HEK293 (cell line): ENCODE measurements around the gene MBD1.

Experiments used
- GLIS2 ChIP-seq: fragments of 450-650 bp; formaldehyde crosslinking; IDR thresholded peaks from 2 replicates; pipeline ENCODE4 v1.5.1; 2016; ENCODE audit warnings: missing biosample characterization, missing genetic modification characterization
- KLF9 ChIP-seq: fragments of 450-650 bp; formaldehyde crosslinking; IDR thresholded peaks from 2 replicates; pipeline ENCODE4 v1.5.1; 2016; ENCODE audit warnings: missing biosample characterization, missing genetic modification characterization, low read depth
- OVOL3 ChIP-seq: fragments of 450-650 bp; formaldehyde crosslinking; IDR thresholded peaks from 2 replicates; pipeline ENCODE4 v1.5.1; 2016; ENCODE audit warnings: missing biosample characterization, missing genetic modification characterization
- RBAK ChIP-seq: fragments of 450-650 bp; formaldehyde crosslinking; IDR thresholded peaks from 2 replicates; pipeline ENCODE4 v1.5.1; 2016; ENCODE audit warnings: missing biosample characterization, missing genetic modification characterization
- SCRT1 ChIP-seq: fragments of 450-650 bp; formaldehyde crosslinking; IDR thresholded peaks from 2 replicates; pipeline ENCODE4 v1.5.1; 2016; ENCODE audit warnings: missing biosample characterization, missing genetic modification characterization, borderline replicate concordance
- SCRT2 ChIP-seq: fragments of 450-650 bp; formaldehyde crosslinking; IDR thresholded peaks from 2 replicates; pipeline ENCODE4 v1.5.1; 2016; ENCODE audit warnings: missing biosample characterization, missing genetic modification characterization
- YY1 ChIP-seq: fragments of 450-650 bp; formaldehyde crosslinking; IDR thresholded peaks from 2 replicates; pipeline ENCODE4 v1.5.1; 2018; ENCODE audit warnings: missing biosample characterization, missing genetic modification characterization
- ZBTB21 ChIP-seq: fragments of 450-650 bp; formaldehyde crosslinking; IDR thresholded peaks from 2 replicates; pipeline ENCODE4 v1.5.1; 2017; ENCODE audit warnings: missing biosample characterization, missing genetic modification characterization
- ZBTB48 ChIP-seq: fragments of 450-650 bp; formaldehyde crosslinking; IDR thresholded peaks from 2 replicates; pipeline ENCODE4 v1.5.1; 2016; ENCODE audit warnings: missing biosample characterization, missing genetic modification characterization
- ZBTB7A ChIP-seq: fragments of 450-650 bp; formaldehyde crosslinking; IDR thresholded peaks from 2 replicates; pipeline ENCODE4 v1.5.1; 2016; ENCODE audit warnings: low read depth, missing biosample characterization, missing genetic modification characterization
- ZBTB8A ChIP-seq: fragments of 450-650 bp; formaldehyde crosslinking; IDR thresholded peaks from 2 replicates; pipeline ENCODE4 v1.5.1; 2016; ENCODE audit warnings: missing biosample characterization, missing genetic modification characterization
- ZFP41 ChIP-seq: fragments of 450-650 bp; formaldehyde crosslinking; IDR thresholded peaks from 2 replicates; pipeline ENCODE4 v1.5.1; 2016; ENCODE audit warnings: missing biosample characterization, missing genetic modification characterization, borderline replicate concordance
- ZNF132 ChIP-seq: fragments of 450-650 bp; formaldehyde crosslinking; IDR thresholded peaks from 2 replicates; pipeline ENCODE4 v1.5.1; 2017; ENCODE audit warnings: missing biosample characterization, missing genetic modification characterization, borderline replicate concordance
- ZNF133 ChIP-seq: fragments of 450-650 bp; formaldehyde crosslinking; IDR thresholded peaks from 2 replicates; pipeline ENCODE4 v1.5.1; 2016; ENCODE audit warnings: missing biosample characterization, missing genetic modification characterization
- ZNF175 ChIP-seq: fragments of 450-650 bp; formaldehyde crosslinking; IDR thresholded peaks from 2 replicates; pipeline ENCODE4 v1.5.1; 2016; ENCODE audit warnings: missing biosample characterization, missing genetic modification characterization
- ZNF239 ChIP-seq: fragments of 450-650 bp; formaldehyde crosslinking; IDR thresholded peaks from 2 replicates; pipeline ENCODE4 v1.5.1; 2016; ENCODE audit warnings: missing biosample characterization, missing genetic modification characterization
- ZNF292 ChIP-seq: fragments of 450-650 bp; formaldehyde crosslinking; IDR thresholded peaks from 2 replicates; pipeline ENCODE4 v1.5.1; 2016; ENCODE audit warnings: low read depth, missing biosample characterization, missing genetic modification characterization, borderline replicate concordance
- ZNF341 ChIP-seq: fragments of 450-650 bp; formaldehyde crosslinking; IDR thresholded peaks from 2 replicates; pipeline ENCODE4; 2016; ENCODE audit warnings: low read depth, missing biosample characterization, missing genetic modification characterization
- ZNF366 ChIP-seq: fragments of 450-650 bp; formaldehyde crosslinking; conservative IDR thresholded peaks from 2 replicates; pipeline ENCODE4 v1.5.1; 2016; ENCODE audit warnings: missing biosample characterization, missing genetic modification characterization
- ZNF426 ChIP-seq: fragments of 450-650 bp; formaldehyde crosslinking; IDR thresholded peaks from 2 replicates; pipeline ENCODE4 v1.5.1; 2017; ENCODE audit warnings: missing biosample characterization, missing genetic modification characterization, mild to moderate bottlenecking, inconsistent platforms, moderate library complexity
- ZNF514 ChIP-seq: fragments of 450-650 bp; formaldehyde crosslinking; IDR thresholded peaks from 2 replicates; pipeline ENCODE4 v1.5.1; 2016; ENCODE audit warnings: missing biosample characterization, missing genetic modification characterization
- ZNF558 ChIP-seq: fragments of 450-650 bp; formaldehyde crosslinking; IDR thresholded peaks from 2 replicates; pipeline ENCODE4 v1.5.1; 2016; ENCODE audit warnings: missing biosample characterization, missing genetic modification characterization
- ZNF677 ChIP-seq: fragments of 450-650 bp; IDR thresholded peaks from 2 replicates; pipeline ENCODE4 v1.5.0; 2018; ENCODE audit warnings: missing biosample characterization, mild to moderate bottlenecking, missing genetic modification characterization, moderate library complexity
- ZNF707 ChIP-seq: fragments of 450-650 bp; formaldehyde crosslinking; IDR thresholded peaks from 2 replicates; pipeline ENCODE4 v1.5.1; 2016; ENCODE audit warnings: missing biosample characterization, missing genetic modification characterization
- ZNF777 ChIP-seq: fragments of 450-650 bp; formaldehyde crosslinking; IDR thresholded peaks from 2 replicates; pipeline ENCODE4 v1.5.1; 2017; ENCODE audit warnings: missing biosample characterization, missing genetic modification characterization, borderline replicate concordance
- ZNF785 ChIP-seq: fragments of 450-650 bp; formaldehyde crosslinking; IDR thresholded peaks from 2 replicates; pipeline ENCODE4 v1.5.1; 2016; ENCODE audit warnings: missing biosample characterization, missing genetic modification characterization
- ZNF791 ChIP-seq: fragments of 450-650 bp; formaldehyde crosslinking; IDR thresholded peaks from 2 replicates; pipeline ENCODE4 v1.5.1; 2016; ENCODE audit warnings: missing biosample characterization, missing genetic modification characterization
- ZNF843 ChIP-seq: fragments of 450-650 bp; formaldehyde crosslinking; IDR thresholded peaks from 2 replicates; pipeline ENCODE4 v1.5.1; 2016; ENCODE audit warnings: missing biosample characterization, missing genetic modification characterization
- TF ChIP-seq, protein P1 (sequence below): fragments of 450-650 bp; formaldehyde crosslinking; IDR thresholded peaks from 2 replicates; pipeline ENCODE4 v1.5.1; 2016; ENCODE audit warnings: missing biosample characterization, missing genetic modification characterization
- TF ChIP-seq, protein P2 (sequence below): fragments of 450-650 bp; formaldehyde crosslinking; IDR thresholded peaks from 2 replicates; pipeline ENCODE4 v1.5.1; 2016; ENCODE audit warnings: missing biosample characterization, missing genetic modification characterization
- TF ChIP-seq, protein P3 (sequence below): fragments of 450-650 bp; formaldehyde crosslinking; IDR thresholded peaks from 2 replicates; pipeline ENCODE4 v1.5.1; 2016; ENCODE audit warnings: missing biosample characterization, missing genetic modification characterization
- TF ChIP-seq, protein P4 (sequence below): fragments of 450-650 bp; formaldehyde crosslinking; IDR thresholded peaks from 2 replicates; pipeline ENCODE4 v1.5.1; 2017; ENCODE audit warnings: missing biosample characterization, missing genetic modification characterization
- TF ChIP-seq, protein P5 (sequence below): fragments of 450-650 bp; formaldehyde crosslinking; IDR thresholded peaks from 2 replicates; pipeline ENCODE4 v1.5.1; 2016; ENCODE audit warnings: missing biosample characterization, missing genetic modification characterization

Gene MBD1

DNA sequence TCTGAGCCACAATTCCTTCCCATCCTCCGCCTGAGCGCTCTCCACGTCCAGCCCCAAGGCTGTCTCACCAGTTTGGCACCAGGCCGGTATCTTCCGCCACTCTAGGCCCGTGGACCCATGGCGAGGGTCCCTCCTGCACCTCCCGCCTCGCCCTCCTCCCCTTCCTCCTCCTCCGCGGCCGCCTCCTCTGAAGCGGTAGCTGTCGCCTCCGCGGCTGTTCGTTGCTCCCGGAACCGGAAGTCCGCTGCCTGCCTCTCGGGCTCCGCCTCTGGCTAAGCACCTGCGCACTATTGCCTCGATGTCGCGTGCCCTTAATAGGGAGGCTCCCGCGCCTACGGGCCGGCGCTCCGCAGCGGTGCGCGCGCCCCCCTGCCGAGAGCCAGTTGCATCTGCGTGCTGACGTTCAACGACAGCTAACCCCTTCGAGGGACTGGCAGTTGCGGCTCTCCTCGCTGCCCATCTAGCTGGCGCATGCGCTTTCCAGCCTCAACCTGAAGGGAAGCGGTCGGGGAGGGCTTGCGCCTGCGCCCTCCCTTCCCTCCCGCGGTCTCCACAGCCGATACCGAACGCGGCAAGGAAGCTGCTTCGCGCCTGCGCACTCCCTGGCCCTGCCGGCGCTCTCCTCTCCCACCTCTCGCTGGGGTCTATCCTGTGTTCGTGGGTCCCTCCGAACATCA is at the start of gene MBD1 (continued):
- TF ChIP-seq, protein P1, sequence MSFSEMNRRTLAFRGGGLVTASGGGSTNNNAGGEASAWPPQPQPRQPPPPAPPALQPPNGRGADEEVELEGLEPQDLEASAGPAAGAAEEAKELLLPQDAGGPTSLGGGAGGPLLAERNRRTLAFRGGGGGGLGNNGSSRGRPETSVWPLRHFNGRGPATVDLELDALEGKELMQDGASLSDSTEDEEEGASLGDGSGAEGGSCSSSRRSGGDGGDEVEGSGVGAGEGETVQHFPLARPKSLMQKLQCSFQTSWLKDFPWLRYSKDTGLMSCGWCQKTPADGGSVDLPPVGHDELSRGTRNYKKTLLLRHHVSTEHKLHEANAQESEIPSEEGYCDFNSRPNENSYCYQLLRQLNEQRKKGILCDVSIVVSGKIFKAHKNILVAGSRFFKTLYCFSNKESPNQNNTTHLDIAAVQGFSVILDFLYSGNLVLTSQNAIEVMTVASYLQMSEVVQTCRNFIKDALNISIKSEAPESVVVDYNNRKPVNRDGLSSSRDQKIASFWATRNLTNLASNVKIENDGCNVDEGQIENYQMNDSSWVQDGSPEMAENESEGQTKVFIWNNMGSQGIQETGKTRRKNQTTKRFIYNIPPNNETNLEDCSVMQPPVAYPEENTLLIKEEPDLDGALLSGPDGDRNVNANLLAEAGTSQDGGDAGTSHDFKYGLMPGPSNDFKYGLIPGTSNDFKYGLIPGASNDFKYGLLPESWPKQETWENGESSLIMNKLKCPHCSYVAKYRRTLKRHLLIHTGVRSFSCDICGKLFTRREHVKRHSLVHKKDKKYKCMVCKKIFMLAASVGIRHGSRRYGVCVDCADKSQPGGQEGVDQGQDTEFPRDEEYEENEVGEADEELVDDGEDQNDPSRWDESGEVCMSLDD (tag by site-specific recombination): peak; percentile 88; the same call in 1 of the 2 replicates
- peak; percentile 21; the same call in 1 of the 2 replicates for TF ChIP-seq ZNF777 (tag by site-specific recombination)
- TF ChIP-seq ZNF132 (tag by site-specific recombination): no peak
- TF ChIP-seq, protein P2, sequence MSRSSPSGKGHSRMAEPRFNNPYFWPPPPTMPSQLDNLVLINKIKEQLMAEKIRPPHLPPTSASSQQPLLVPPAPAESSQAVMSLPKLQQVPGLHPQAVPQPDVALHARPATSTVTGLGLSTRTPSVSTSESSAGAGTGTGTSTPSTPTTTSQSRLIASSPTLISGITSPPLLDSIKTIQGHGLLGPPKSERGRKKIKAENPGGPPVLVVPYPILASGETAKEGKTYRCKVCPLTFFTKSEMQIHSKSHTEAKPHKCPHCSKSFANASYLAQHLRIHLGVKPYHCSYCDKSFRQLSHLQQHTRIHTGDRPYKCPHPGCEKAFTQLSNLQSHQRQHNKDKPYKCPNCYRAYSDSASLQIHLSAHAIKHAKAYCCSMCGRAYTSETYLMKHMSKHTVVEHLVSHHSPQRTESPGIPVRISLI (tag by site-specific recombination): no peak
- peak; percentile 95 for TF ChIP-seq GLIS2
- TF ChIP-seq ZNF239 (tag by site-specific recombination): peak; percentile 27; the same call in 1 of the 2 replicates
- TF ChIP-seq ZNF843 (tag by site-specific recombination): peak; percentile 58
- no peak for TF ChIP-seq ZNF426 (tag by site-specific recombination)
- TF ChIP-seq ZFP41 (tag by site-specific recombination): no peak
- TF ChIP-seq ZNF133: no peak; the same call in 1 of the 2 replicates
- TF ChIP-seq ZNF785 (tag by site-specific recombination): peak; percentile 64; the same call in 1 of the 2 replicates
- TF ChIP-seq ZNF292 (tag by site-specific recombination): no peak
- no peak for TF ChIP-seq RBAK
- TF ChIP-seq ZNF707 (tag by site-specific recombination): no peak
- TF ChIP-seq, protein P3, sequence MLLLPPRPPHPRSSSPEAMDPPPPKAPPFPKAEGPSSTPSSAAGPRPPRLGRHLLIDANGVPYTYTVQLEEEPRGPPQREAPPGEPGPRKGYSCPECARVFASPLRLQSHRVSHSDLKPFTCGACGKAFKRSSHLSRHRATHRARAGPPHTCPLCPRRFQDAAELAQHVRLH (tag by site-specific recombination): peak; percentile 87
- no peak for TF ChIP-seq ZNF514
- TF ChIP-seq, protein P4, sequence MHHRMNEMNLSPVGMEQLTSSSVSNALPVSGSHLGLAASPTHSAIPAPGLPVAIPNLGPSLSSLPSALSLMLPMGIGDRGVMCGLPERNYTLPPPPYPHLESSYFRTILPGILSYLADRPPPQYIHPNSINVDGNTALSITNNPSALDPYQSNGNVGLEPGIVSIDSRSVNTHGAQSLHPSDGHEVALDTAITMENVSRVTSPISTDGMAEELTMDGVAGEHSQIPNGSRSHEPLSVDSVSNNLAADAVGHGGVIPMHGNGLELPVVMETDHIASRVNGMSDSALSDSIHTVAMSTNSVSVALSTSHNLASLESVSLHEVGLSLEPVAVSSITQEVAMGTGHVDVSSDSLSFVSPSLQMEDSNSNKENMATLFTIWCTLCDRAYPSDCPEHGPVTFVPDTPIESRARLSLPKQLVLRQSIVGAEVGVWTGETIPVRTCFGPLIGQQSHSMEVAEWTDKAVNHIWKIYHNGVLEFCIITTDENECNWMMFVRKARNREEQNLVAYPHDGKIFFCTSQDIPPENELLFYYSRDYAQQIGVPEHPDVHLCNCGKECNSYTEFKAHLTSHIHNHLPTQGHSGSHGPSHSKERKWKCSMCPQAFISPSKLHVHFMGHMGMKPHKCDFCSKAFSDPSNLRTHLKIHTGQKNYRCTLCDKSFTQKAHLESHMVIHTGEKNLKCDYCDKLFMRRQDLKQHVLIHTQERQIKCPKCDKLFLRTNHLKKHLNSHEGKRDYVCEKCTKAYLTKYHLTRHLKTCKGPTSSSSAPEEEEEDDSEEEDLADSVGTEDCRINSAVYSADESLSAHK (tag by site-specific recombination): no peak
- no peak for TF ChIP-seq ZNF558
- TF ChIP-seq ZNF341: peak; percentile 96
- TF ChIP-seq ZNF366 (tag by site-specific recombination): peak; percentile 66; the same call in 1 of the 2 replicates
- TF ChIP-seq OVOL3: peak; percentile 73; the same call in 1 of the 2 replicates
- TF ChIP-seq ZBTB21: peak; percentile 17; the same call in 1 of the 2 replicates
- peak; percentile 72; the same call in 1 of the 2 replicates for TF ChIP-seq ZBTB7A (tag by site-specific recombination)
- no peak for TF ChIP-seq ZBTB48 (tag by site-specific recombination)
- peak; percentile 93 for TF ChIP-seq ZBTB8A (tag by site-specific recombination)
- TF ChIP-seq KLF9: peak; percentile 57; the same call in 1 of the 2 replicates
- no peak for TF ChIP-seq ZNF791 (tag by site-specific recombination)
- no peak for TF ChIP-seq ZNF677 (tag by site-specific recombination)
- TF ChIP-seq ZNF175 (tag by site-specific recombination): no peak
- no peak for TF ChIP-seq SCRT1 (tag by site-specific recombination)
- TF ChIP-seq SCRT2 (tag by site-specific recombination): peak; percentile 82
- no peak; the same call in 1 of the 2 replicates for TF ChIP-seq YY1 (tag by site-specific recombination)
- TF ChIP-seq, protein P5, sequence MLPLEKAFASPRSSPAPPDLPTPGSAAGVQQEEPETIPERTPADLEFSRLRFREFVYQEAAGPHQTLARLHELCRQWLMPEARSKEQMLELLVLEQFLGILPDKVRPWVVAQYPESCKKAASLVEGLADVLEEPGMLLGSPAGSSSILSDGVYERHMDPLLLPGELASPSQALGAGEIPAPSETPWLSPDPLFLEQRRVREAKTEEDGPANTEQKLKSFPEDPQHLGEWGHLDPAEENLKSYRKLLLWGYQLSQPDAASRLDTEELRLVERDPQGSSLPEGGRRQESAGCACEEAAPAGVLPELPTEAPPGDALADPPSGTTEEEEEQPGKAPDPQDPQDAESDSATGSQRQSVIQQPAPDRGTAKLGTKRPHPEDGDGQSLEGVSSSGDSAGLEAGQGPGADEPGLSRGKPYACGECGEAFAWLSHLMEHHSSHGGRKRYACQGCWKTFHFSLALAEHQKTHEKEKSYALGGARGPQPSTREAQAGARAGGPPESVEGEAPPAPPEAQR (tag by site-specific recombination): no peak
